ENCODE data around the gene CA5A.

CA5A gene

GRCh38 chr16:87924811-87925670, 11.3 kb downstream of the CA5A start:
- no peak for TF ChIP-seq CTCF (conservative IDR thresholded peaks at IDR 0.05; ENCODE audit: control insufficient read depth, insufficient read depth, low read depth, low read length)
- no peak for DNase-seq (ENCODE audit: low read depth)
- no peak overlapping the region for H3K4me3 ChIP-seq (ENCODE audit: control insufficient read depth, low read depth, low read length)

- TF ChIP-seq CTCF (conservative IDR thresholded peaks at IDR 0.05; ENCODE audit: control insufficient read depth, insufficient read depth, low read depth, low read length): no peak
- H3K4me3 ChIP-seq (ENCODE audit: control insufficient read depth, low read depth, low read length): no peak overlapping the region
- no peak for DNase-seq (ENCODE audit: low read depth)
These were observed 12.1 kb downstream of the CA5A start for GRCh38 chr16:87924041-87924810.

- no peak for TF ChIP-seq CTCF (conservative IDR thresholded peaks at IDR 0.05; ENCODE audit: control insufficient read depth, insufficient read depth, low read depth, low read length)
- no peak overlapping the region for H3K4me3 ChIP-seq (ENCODE audit: control insufficient read depth, low read depth, low read length)
- DNase-seq (ENCODE audit: low read depth): no peak
These were observed 14.0 kb downstream of the CA5A start for GRCh38 chr16:87922250-87922871.

DNA sequence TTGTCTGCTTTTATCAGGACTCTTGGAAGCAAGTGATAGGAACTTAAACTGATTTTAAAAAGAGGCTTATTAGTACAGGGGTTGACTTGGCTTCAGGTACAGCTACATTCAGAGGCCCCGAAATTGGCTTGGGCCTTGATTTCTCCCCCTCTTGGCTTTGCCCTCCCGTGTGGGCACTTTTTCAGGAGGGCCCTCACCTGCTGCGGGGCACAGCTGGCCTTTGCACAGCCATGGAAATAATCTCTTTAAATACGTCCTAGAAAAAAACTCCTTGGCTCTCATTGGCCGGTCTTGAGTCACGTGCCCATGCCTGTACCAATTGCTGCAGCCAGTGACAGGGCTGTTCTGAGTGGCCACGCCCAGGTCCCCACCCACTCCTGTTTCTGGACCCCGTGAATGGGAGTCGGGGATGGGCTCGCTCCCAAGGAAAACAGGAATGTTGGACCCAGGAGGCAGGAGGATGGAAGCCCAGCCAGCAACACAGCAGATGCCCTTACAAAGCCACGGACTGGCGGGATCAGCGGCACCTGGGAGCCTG, 15.0 kb downstream of the CA5A start:
- no peak overlapping the region for H3K4me3 ChIP-seq (ENCODE audit: control insufficient read depth, low read depth, low read length)
- DNase-seq (ENCODE audit: low read depth): no peak
- TF ChIP-seq CTCF (conservative IDR thresholded peaks at IDR 0.05; ENCODE audit: control insufficient read depth, insufficient read depth, low read depth, low read length): no peak

GRCh38 chr16:87919681-87919994, 16.7 kb downstream of the CA5A start:
- DNase-seq (ENCODE audit: low read depth): no peak
- no peak overlapping the region for H3K4me3 ChIP-seq (ENCODE audit: control insufficient read depth, low read depth, low read length)

More at GRCh38 chr16:87919681-87919994, 16.7 kb downstream of the CA5A start:
- no peak for TF ChIP-seq CTCF (conservative IDR thresholded peaks at IDR 0.05; ENCODE audit: control insufficient read depth, insufficient read depth, low read depth, low read length)

Measured in fibroblast of mammary gland (primary cell).